ENCODE results near the gene SMIM9.

Gene SMIM9

DNA sequence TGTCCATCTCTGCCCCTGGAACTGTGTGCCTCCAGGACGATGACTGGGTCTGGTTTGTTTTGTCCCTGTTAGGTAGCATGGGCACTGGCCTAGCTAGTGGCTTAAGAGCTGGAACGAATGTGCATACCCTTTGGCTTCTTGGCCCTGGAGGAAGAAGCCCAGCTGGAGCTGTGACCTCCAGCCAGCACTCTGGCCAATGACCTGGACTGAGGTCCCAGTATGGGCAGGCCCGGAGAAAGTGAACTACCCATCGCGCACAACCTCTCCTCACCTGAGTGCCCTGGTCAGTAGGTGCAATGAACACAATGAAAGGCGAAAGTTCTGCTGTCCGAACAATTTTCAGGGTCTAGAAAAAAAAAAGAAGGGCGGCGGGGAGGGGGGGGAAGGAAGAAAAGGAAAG is 53.5 kb downstream of the SMIM9 start:
- DNase-seq (ENCODE audit: low read depth) = no peak

DNA sequence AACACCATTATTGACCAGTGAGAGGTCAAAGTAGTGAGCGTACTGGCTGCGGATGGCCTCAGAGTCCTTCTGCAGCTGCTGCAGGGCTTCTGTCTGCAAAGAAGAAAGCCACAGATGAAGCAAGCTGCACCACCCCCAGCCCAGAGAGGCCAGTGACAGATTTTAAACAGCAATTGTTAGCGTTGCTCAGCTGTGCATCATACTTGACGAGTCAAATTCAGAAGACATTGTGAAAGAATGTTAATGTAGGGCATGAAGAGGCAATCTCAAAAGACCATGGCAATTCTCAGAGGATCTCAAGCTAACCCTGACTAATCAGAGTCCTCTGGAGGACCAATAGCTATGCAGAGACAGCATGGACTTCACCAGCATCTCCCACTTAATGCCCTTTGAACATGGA is 55.2 kb downstream of the SMIM9 start:
- peak; percentile 38 for DNase-seq (ENCODE audit: low read depth)

GRCh38 chrX:154776753-154777152 is 57.7 kb downstream of the SMIM9 start:
- DNase-seq (ENCODE audit: low read depth) = no peak

DNA sequence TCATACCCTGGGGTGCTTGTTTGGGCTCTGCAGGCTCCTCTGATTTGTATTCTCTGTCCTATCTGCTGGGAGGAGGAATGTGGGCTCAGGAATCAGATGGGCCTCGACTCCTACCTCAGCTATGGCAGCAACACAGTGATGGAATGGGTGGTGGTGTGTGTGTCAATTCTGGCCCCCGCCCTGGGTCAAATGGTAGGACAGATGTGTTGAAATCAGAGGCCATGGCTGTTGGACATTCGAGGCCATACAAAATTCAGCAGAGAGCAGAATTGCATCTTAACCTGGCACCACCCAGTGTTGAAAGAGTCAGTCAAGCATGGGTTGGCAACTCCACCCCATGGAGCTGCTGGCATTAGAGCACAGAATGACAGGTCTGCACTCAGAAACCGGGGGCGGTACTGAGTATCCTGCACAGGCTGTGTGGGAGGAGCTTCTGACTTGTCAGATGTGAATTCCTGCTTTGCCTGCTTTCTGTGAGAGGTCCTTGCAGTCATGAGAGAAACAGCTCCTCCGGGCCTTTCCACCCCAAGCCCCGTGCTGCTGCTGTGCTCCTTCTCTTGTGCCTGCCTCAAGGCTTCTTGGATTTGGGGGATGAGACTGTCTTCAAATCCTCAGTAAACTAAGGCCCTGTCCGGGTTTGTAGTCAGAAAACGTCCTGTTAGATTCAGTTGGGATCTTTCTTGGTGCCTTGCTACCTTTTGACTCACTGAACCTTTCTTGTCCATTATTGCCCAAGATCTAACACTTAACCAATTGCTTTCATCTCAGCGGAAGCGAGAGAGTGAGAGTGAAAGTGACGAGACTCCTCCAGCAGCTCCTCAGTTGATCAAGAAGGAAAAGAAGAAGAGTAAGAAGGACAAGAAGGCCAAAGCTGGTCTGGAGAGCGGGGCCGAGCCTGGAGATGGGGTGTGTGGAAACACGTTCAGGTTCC is 58.8 kb downstream of the SMIM9 start:
- no peak for DNase-seq (ENCODE audit: low read depth)

GRCh38 chrX:154774622-154775021 is 59.8 kb downstream of the SMIM9 start:
- no peak for DNase-seq (ENCODE audit: low read depth)
